Activated CD8-positive, alpha-beta memory T cell treated with anti-CD3 and anti-CD28 coated beads for 24 hours (primary cell): ENCODE measurements around the gene MDM4.
"Not testable (repeated sequence)": the region's sequence is repeated elsewhere in the genome, so short reads cannot be mapped to it uniquely, and the experiment has no call there.

ENCODE experiments used
- DNase-seq: peaks from one replicate; pipeline ENCODE4 v3.0.0-alpha.2; 2020

MDM4 gene, protein sequence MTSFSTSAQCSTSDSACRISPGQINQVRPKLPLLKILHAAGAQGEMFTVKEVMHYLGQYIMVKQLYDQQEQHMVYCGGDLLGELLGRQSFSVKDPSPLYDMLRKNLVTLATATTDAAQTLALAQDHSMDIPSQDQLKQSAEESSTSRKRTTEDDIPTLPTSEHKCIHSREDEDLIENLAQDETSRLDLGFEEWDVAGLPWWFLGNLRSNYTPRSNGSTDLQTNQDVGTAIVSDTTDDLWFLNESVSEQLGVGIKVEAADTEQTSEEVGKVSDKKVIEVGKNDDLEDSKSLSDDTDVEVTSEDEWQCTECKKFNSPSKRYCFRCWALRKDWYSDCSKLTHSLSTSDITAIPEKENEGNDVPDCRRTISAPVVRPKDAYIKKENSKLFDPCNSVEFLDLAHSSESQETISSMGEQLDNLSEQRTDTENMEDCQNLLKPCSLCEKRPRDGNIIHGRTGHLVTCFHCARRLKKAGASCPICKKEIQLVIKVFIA

DNA sequence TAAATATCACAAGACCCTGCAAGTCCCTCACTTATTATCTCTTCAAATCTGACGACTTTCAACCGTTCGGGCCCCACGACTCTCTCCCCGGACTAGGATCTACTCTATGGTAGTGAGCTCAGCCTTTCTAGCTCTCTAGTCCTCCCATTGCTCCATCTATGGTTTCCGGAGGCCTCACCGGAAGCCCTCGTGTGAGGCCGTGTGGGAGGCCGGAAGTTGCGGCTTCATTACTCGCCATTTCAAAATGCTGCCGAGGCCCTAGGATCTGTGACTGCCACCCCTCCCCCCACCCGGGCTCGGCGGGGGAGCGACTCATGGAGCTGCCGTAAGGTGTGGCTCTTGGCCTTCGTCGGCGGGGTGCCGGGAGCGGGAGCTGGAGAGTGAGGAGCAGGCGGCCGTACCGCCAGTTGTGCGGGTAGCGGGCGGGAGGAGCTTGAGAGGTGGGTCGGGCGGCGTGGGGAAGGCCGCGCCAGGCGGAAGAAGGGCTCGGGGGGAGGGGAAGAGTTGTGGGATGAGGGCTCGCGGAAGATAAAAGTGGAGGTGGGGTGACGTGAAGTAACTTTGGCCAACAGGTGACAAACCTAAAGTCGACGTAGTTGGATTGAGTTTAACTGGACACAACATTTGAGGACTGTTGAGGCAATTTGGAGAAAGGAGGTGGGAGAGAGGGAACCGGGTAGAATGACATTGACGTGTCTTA is at the start of gene MDM4:
MDM4 (plus strand) TSS at position 227 of the 700 bp plus-strand sequence. CDS start 9,113 bp downstream, outside the sequence.
- peak; percentile 97 for DNase-seq

DNA sequence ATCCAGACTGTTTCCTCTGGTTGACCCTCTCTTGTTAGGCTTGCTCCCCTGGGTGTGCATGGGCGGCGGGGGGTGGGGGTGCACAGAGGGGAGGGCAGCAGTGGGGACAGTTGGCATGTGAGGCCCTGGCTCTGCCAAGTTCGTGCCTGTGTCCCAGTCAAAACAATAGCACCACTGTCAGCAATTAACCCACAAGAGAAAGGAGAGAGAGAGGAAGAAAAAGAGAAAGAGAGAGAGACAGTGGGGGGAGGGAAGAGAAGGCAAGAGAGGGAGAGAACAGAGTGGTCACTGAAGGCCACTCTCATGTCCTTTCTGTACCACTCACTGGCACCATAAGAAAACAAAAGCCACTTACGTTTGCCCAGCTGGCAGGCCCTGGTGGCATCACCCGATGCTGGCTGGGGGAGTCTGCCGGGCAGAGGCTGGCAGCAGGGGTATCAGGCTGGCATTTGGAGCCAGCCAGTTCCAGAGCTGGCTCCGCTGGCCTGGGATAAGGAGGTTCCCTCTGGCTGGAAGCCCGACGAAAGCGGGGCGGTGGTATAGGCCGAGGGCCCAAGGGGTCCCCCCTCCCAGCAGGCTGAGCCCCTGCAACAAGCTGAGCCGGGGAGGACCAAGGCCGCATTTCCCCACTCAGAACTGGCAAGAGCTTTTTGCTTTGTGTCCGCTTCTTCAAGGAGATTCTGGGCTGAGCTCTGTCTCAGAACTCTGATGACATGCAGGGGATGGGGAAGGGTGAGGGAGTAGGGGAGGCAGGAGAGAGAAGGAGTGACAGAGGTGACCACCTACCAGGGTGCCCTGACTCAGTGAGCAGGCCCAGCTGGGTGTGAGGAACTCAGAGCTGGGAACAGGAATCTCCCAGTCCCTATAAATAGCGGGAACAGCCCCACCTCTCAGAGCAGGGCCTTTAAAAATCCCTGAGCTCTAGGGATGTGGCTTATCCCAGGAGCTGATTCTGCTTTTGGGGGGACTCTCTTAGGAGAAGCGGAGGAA is 49.5 kb upstream of the MDM4 start:
- no peak for DNase-seq

DNA sequence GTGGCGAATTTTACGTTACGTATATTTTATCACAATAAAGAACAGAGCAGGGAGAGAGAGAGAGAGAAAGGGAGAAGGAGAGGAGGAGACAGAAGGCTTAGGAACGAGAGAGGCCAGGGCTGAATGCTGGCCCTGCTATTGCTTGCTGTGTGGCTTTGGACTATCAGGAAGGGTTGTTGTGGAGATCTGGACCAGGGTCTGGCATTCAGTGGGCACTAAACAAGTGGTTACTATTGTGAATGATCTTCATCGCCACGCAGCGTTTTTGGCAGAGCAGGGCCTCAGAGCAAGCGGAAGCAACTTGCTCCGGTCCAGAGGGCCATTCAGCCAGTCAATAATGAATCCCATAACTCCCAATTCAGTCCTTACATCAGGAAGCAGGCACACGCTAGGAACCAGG is 48.0 kb upstream of the MDM4 start:
- DNase-seq: no peak

DNA sequence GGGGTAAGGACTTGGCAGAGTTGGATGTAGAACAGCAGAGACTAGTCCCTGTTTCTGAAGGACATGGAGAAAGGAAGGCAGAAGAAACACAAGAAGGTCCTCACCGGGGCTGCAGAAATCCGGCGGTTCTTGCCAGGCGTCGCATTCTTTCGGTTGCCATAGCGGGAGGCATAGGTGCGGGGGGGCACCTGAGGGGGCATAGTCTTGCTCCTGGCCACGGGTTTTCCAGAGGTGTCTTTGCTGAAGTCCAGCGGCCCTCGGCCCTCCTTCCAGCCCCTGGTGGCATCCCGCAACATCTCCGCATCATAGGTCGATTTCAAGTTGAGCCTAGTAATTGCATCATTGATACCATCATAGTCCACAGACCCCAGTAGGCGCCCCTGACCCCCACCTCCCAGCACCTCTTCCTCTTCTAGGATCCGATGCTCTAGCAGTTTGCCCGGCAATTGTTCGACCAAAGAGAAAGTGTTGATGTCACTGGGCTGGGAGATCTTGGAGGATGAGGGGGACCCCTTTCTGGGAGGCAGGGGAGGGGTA is 47.4 kb upstream of the MDM4 start:
- DNase-seq: no peak

DNA sequence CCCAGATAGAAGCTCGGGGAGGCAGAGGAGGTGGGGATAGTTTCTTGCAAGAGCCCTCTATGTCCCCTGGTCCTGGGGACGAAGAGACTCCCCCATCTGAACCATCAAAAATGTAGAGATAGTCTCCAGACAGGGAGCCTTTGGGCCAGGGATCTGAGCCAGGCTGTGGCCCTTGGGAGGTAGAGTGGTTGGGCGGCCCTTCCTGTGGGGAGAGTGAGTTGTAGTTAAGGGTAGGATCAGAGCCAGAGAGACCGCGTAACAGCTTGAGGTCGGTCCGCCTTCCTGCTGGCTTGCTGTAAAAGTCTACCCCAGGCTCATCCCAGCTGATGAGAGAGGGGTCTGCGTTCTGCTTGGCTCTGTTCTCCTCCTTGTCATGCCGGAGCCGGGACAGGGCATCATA is 46.9 kb upstream of the MDM4 start:
- DNase-seq: no peak

DNA sequence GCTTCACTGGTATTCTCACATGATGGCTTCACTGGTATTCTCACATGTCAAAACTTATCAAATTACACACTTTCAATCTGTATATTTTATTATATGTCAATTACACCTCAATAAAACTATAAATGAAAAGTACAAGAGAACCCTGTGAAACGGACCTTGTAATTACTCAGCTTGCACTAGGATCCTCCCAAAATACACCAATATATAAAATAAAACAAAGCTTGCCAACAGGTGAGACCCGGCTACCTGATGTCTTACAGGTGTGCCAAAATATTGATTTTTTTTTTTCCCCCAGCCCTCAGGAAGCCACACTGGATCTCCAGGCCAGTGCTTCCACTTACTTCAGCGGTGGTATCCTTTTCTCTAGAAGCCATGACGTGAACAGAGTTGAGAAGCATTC is 44.5 kb upstream of the MDM4 start:
- DNase-seq: no peak

DNA sequence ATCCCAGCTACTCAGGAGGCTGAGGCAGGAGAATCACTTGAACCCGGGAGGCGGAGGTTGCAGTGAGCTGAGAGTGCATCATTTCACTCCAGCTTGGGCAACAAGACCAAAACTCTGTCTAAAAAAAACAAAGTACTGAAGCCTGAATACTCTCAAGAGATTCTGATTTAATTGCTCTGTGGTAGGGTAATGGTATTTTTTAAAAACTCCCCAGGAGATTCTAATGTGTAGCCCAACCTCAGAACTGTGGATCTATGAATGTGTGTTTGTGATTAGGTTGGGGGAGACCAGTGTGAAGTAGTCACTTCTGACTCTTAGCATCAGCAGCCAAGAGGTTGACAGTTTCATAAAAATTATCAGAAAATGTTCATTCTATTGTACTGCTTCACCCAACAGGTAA is 43.5 kb upstream of the MDM4 start:
- DNase-seq: no peak

DNA sequence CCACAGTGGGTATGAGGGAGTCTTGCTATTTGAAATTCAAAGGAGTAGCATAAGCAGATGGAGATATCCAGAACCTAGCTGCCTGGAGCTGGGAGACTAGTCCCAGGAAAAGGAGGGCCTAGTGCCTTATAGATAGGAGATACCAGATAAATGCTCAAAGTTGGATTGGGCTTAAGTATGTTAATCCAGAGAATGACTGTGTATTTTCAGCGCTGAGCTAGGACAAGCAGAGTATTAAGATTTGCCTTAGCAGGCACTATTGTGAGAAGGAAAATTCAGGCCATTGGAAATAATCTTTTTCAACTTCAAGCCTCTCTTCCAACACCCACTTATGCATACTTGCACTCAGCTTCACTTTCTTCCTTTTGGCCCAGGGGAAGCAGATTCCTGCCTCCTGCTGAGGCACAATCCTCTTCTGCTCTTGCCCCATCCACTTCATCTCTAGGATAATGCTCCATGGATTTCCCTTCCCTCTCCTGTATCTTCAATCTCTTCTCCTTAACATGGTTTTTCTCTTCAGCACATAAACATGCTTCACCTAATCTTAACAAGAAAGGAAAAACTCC is 42.7 kb upstream of the MDM4 start:
- DNase-seq: no peak

DNA sequence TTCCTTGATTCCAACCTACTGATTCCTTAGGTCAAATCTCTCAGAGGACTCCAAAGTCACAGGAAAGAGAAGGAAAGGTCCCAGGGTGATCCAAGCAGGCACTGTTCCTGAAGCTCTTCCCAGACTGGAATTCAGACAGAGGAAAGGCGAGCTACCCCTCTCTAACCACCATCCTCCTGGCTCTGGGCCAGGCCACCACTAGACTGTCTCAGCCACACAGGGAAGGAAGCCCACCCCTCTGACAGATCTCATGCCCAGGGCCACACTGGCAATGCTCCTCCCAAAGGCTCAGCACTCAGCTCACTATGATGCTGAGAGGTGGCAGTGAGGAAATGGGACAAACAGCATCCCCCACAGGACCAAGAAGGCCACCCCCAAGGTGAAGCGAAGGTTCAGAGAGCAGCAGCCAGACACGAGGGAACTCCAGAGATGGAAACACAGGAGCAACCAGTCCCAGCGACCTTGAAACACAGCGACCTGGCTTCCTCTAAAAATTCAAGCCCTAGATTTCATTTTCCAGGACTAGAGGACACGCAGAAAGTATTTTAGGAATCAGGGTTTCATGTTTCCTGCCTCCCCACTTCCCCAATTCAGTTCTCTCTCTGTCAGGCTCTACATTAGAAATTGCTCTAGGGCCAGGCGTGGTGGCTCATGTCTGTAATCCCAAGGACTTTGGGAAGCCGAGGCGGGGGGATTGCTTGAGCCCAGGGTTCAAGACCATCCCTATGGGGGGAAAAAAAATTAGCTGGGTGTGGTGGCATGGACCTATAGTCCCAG is 40.4 kb upstream of the MDM4 start:
- DNase-seq: no peak

DNA sequence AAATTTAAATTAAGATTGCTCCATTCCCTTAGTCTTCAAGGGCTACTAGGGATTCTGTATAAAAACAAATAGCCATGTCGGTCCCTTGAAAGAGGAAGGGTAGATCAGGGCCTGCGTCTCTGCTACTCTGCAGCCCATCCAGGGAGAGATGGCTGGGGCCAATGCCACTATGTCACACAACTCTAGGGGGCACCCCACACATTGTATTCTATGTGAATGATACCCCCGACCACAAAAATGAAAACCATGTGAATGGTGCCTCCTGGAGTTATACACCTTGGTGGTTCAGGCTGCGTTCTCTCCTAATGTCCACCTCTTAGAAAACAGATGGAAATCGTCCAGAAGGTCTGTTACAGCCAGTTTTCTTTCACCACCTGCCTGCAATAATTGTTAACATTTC is 39.6 kb upstream of the MDM4 start:
- DNase-seq: no peak

DNA sequence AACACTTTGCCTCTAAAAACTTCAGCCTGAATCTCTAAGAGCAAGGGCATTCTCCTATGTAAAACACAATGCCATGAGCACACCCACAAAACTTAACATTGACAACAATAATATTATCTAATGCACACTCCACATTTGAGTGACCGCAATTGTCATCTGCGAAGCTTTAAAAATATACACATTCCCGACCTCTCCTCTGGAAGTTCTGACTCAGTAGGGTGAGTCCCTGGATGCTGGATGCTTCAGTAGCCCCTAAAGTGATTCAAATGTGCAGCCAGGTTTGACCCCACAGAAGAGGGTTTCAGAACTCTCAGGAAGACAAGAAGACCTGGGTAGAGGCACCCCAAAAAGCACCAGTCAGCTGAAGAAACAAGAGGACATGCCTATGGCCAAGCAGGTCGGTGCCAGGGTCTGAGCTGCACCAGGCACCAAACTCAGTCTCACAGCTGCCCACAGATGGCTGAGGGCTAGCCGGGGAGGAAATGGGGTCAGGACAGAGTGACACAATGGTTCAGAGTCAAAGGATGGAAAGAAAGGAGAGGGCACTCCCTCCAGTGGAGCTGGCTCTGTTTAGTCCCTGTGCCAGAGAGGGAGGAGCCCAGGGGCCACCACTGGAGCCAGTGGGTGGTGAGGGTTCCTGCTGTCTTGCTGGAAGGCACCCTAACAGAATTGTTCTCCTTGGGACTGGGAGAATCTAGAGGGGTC is 39.0 kb upstream of the MDM4 start:
- no peak for DNase-seq

DNA sequence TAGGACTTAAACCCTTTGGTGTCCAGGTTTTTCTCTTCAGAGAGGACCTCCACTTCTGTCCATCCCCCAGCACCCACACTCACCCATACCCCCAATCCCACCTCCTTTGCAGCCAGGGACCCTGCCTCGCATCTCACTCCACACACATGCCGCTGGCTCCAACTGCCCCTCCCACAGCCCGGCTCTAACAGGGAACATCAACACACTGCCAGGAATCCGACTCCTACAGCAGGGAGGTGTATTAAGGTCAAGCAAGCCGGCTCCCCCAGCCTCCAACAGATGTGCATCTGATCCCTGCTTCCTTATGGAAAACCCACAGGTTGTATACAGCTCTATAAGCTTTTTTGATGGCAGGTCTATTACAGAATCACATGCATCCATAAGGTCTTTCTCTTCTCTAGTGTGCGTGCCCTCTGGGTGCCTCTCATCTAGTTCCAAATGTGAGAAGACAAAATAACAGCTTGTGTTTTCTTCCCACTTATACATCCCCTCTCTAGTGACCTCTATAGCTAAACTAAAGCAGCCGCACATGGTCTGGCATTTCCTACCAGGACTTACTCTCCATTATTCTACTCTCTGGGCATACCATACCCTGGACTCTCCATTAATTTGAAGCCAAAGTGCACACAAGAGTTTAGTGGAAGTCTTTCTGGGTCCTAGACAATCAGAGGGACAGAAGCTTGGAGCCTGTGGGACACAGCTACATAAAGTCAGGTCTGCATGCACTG is 37.9 kb upstream of the MDM4 start:
- no peak for DNase-seq

DNA sequence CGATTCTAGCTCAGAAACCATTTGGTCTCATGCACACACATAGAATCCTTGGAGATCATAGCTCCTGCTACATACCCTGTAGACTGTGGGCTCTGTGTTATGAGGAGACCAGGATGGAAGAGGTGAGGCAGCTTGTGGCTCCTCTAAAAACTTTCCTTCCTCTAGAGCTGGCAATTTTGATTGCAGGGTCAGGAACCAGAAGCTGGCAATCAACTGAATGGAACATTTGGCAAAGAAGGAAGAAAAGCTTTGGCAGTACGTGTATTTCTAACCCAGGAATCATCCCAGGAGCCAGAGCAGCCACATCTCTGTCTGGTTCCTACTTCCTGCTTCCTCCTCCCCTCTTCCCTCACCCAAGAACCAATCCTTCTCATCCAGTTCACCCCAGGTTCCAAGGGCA is 37.3 kb upstream of the MDM4 start:
- DNase-seq: no peak

DNA sequence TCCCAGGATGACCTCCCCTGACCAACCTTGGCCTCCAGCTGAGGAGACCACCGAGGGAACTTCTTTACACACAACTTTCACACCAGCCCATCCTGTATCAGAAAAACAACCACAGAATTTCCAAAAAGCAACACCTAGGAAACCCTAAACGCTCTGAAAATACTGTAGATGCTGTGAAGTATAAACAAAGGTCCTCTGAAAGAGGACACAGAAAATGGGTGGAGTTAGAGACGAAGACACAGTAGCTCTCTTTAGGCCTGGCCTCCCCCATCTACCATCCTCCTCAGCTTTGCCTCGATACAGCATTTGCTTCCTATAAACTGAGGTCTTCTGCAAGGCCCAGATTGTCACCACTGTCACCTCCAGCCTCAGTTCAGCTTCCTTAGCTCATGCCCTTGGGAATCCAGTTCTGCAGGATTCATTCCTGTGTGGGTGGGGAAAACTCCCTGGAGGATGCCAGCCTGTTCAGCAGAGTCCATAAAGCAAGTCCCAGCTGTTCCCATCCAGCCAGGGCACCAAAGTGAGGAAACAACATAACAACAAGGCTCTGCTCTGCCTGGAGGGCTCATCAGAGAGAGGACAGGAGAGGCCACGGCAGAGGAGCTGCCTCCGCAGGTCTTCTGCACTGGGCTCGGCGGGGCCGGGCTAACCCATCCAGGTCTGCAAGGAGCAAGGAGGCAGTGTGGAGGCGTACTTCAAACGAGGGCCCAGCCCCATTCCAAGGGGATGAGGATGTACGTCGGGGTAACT is 36.6 kb upstream of the MDM4 start:
- DNase-seq: no peak

DNA sequence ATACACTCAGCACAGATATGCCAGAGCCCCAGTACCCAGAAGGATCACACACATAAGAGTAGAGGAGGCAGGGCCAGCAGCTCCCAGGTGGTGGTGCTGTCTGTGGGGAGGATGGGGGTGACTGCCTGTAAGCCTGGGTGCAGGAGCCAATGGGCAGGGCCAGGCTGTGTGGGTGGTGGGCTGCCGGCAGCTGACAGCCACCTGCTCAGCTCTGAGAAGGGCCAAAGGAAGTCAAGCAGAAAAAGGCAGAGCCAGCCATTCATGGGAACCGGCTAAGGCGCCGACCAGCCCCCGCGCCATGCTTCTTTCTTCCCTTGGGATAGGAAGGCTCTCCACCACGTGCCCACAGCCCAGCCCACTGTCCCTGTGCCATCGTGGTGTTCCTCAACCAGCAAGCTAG is 35.7 kb upstream of the MDM4 start:
- DNase-seq: no peak

DNA sequence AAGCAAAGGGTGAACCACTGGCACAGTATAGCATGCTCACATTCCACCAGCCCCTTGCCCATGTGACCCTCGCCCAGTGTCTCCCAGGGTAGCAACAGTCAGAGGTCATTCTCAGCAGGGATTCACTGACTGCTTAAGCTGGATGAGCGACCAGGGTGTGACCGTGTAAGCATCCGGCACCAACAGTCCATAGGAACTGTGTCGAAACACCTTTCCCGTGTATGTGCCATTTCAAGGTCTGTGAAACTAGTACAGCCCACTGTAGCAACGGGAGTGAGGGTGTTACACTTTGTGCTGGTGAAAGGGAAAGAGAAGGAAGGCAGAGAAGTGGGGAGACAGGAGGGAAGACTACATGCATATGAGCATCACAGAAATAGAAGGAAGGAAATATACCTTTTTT is 32.4 kb upstream of the MDM4 start:
- DNase-seq: no peak

DNA sequence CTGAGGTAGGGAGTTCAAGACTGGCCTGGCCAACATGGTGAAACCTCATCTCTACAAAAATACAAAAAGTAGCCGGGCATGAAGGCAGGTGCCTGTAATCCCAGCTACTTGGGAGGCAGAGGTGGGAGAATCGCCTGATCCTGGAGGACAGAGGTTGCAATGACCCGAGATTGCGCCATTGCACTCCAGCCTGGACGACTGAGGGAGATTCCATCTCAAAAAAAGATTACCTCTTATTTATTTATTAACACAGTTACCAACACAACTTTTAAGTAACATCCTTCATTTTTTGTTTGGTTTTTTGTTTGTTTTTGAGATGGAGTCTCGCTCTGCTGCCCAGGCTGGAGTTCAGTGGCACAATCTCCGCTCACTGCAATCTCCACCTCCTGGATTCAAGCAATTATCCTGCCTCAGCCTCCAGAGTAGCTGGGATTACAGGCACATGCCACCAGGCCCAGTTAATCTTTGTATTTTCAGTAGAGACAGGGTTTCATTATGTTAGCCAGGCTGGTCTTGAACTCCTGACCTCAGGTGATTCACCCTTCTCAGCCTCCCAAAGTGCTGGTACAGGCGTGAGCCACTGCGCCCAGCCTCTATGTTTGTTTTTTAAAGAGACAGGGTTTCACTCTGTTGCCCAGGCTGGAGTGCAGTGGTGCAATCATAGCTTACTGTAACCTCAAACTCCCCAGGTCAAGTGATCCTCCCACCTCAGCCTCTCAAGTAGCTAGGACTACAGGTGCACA is 29.5 kb upstream of the MDM4 start:
- DNase-seq: not testable (repeated sequence)

DNA sequence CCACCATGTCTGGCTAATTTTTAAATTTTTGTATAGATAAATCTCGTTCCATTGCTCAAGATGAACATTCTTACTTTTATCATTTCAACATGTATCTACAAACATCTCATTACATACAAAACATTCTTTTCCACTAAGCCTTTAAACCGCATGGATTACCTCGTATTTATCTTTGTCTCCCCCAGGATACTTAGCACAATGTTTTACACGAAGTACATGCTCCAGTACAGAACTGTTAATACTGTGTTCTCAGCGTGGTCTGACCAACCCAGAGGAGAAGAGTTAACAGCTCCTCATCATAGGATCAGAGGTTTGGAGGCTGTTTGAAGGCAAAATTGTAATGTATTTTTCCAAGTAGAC is 29.0 kb upstream of the MDM4 start:
- DNase-seq: no peak

DNA sequence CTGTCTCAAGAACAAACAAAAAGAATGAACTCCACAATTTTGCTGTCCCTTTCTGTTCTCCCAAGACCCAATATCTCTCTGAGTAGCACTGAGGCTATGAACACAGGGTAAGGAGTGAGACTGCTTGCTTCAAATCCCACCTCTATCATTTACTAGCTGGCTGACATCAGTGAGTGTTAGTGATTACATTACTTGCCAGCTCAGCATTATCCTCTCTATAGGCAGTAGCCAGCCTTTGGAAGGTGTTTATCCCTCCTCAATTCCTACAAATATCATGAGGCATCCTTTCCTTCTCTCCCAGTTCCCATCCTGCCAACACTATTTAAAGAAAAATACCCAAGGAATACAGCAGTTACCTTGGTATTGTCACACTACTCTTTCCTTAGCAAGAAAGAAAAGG is 24.6 kb upstream of the MDM4 start:
- DNase-seq: no peak
